ENCODE data around the gene PLS3.

Gene PLS3

GRCh38 chrX:115571712-115572111 is 10.7 kb downstream of the PLS3 start:
- DNase-seq: no peak

GRCh38 chrX:115573185-115573584 is 12.2 kb downstream of the PLS3 start:
- DNase-seq: no peak

GRCh38 chrX:115576676-115577075 is 15.7 kb downstream of the PLS3 start:
- DNase-seq: no peak

- DNase-seq: no peak
Measured at GRCh38 chrX:115579327-115579726, 18.4 kb downstream of the PLS3 start.

- DNase-seq: no peak
Measured at GRCh38 chrX:115579786-115580294, 18.9 kb downstream of the PLS3 start.

GRCh38 chrX:115581759-115582615 is 21.0 kb downstream of the PLS3 start:
- DNase-seq: no peak

GRCh38 chrX:115582616-115583495 is 21.9 kb downstream of the PLS3 start:
- DNase-seq: no peak

GRCh38 chrX:115583496-115584004 is 22.6 kb downstream of the PLS3 start:
- no peak for DNase-seq

GRCh38 chrX:115584696-115585095 is 23.7 kb downstream of the PLS3 start:
- DNase-seq: no peak

GRCh38 chrX:115588179-115588578 is 27.2 kb downstream of the PLS3 start:
- no peak for DNase-seq

- DNase-seq: no peak
Measured at GRCh38 chrX:115589419-115589818, 28.4 kb downstream of the PLS3 start.

- DNase-seq: no peak
Measured at GRCh38 chrX:115591420-115591819, 30.4 kb downstream of the PLS3 start.

- DNase-seq: no peak
Measured at GRCh38 chrX:115591856-115592842, 31.2 kb downstream of the PLS3 start.

GRCh38 chrX:115592997-115593734 is 32.2 kb downstream of the PLS3 start:
- DNase-seq: no peak

- DNase-seq: no peak
Measured at GRCh38 chrX:115595049-115595448, 34.1 kb downstream of the PLS3 start.

- no peak for DNase-seq
Measured at GRCh38 chrX:115598556-115598955, 37.6 kb downstream of the PLS3 start.

GRCh38 chrX:115602308-115602707 is 41.3 kb downstream of the PLS3 start:
- no peak for DNase-seq

- no peak for DNase-seq
Measured at GRCh38 chrX:115602729-115603389, 41.9 kb downstream of the PLS3 start.

- DNase-seq: no peak
Measured at GRCh38 chrX:115603534-115604074, 42.6 kb downstream of the PLS3 start.

- no peak for DNase-seq
Measured at GRCh38 chrX:115606861-115607260, 45.9 kb downstream of the PLS3 start.

GRCh38 chrX:115609621-115610020 is 48.6 kb downstream of the PLS3 start:
- no peak for DNase-seq
